ENCODE data around the gene SLC34A2. TPM values are rescaled to one million over a fixed set of nuclear protein-coding genes. Genes with fewer than 3 reads are reported as not detected.

The SLC34A2 gene
- polyA plus RNA-seq, 1 donor from 2014 or later, result not detected

DNA sequence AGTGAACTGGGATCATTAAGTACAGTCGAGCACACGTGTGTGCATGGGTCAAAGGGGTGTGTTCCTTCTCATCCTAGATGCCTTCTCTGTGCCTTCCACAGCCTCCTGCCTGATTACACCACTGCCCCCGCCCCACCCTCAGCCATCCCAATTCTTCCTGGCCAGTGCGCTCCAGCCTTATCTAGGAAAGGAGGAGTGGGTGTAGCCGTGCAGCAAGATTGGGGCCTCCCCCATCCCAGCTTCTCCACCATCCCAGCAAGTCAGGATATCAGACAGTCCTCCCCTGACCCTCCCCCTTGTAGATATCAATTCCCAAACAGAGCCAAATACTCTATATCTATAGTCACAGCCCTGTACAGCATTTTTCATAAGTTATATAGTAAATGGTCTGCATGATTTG, 22.3 kb downstream of the SLC34A2 start:
- H3K27ac Mint-ChIP-seq, result no peak overlapping the region
- peaks cover 0 to 5% (median 0%) of the 10 kb centered on the region in 3 donors for H3K9me3 Mint-ChIP-seq
- H3K4me3 Mint-ChIP-seq, result no peak overlapping the region

DNA sequence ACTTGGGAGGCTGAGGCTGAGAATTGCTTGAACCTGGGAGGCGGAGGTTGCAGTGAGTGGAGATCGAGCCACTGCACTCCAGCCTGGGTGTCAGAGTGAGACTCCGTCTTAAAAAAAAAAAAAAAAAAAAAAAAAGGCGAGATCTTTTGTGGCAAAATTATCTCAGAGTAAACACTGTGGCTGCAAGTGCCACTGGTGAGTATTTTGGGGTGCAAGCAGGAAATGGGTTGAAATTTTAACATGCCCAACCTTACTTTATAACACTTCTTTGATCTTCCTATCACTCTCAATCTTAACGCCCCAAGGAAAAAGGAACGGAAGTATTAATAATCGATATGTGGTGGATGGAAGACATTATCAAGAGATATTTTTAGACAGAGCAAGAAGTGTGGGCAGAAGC, 32.1 kb downstream of the SLC34A2 start:
- Mint-ChIP-seq H3K4me1 (peaks cover 0 to 1% (median 0%) of the 10 kb centered on the region in 3 donors), H3K36me3 (peaks cover 3% of the 10 kb centered on the region), H3K9me3 (peaks cover 5 to 13% (median 10%) of the 10 kb centered on the region in 3 donors), H3K27me3 (no peaks in the 10 kb centered on the region), H3K27ac (no peak overlapping the region), H3K4me3 (no peak overlapping the region)

More for the DNA sequence above, 22.3 kb downstream of the SLC34A2 start:
- H3K36me3 Mint-ChIP-seq, result peaks cover 4% of the 10 kb centered on the region
- peaks cover 2% of the 10 kb centered on the region for H3K27me3 Mint-ChIP-seq
- peaks cover 0 to 4% (median 0%) of the 10 kb centered on the region in 3 donors for H3K4me1 Mint-ChIP-seq

DNA sequence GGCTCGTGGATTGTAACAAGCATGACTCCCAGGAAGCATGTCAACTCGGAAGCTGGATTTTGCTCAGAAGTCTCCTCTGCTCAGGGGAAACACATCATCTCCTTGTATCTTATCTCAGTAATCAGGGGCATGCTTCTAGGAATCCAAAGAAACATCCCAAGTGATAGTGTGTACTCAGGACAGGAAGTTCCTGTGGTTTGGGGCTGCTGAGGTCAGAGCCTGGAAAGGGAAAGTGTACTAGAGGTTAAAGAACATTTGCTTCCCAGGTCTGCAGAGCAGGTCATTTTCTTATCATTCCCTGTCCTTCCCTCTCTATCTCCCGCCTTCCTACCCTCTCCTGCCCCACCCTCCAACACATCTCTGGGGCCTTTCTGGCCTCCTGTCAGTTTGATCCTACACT, 38.8 kb downstream of the SLC34A2 start:
- H3K27ac Mint-ChIP-seq, result no peak overlapping the region
- H3K27me3 Mint-ChIP-seq, result no peaks in the 10 kb centered on the region
- peaks cover 5 to 10% (median 9%) of the 10 kb centered on the region in 3 donors for H3K9me3 Mint-ChIP-seq
- H3K4me1 Mint-ChIP-seq, result no peaks in the 10 kb centered on the region
- H3K36me3 Mint-ChIP-seq, result peaks cover 2% of the 10 kb centered on the region
- H3K4me3 Mint-ChIP-seq, result no peak overlapping the region

DNA sequence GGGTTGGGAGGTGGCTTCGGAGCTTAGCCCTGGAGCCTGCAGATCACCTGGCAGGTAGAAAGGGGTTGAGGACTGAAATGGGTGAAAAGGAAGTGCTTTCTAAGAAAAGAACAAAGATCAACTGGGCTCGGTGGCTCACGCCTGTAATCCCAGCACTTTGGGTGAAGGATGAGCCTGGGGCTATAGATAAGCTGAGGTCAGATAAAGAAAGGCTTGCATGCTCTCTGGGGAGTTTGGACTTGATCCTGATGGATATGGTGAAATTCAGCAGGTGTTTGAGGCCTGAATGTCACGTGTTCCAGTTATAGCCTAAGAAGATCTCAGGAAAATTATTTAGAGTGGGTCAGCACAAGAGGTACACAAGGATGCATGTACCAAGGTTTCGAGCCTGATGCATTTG, 40.8 kb downstream of the SLC34A2 start:
- H3K36me3 Mint-ChIP-seq, result peaks cover 3% of the 10 kb centered on the region
- H3K4me3 Mint-ChIP-seq, result no peak overlapping the region
- H3K27ac Mint-ChIP-seq, result no peak overlapping the region
- H3K27me3 Mint-ChIP-seq, result no peaks in the 10 kb centered on the region
- no peaks in the 10 kb centered on the region for H3K4me1 Mint-ChIP-seq
- peaks cover 4 to 6% (median 5%) of the 10 kb centered on the region in 3 donors for H3K9me3 Mint-ChIP-seq

DNA sequence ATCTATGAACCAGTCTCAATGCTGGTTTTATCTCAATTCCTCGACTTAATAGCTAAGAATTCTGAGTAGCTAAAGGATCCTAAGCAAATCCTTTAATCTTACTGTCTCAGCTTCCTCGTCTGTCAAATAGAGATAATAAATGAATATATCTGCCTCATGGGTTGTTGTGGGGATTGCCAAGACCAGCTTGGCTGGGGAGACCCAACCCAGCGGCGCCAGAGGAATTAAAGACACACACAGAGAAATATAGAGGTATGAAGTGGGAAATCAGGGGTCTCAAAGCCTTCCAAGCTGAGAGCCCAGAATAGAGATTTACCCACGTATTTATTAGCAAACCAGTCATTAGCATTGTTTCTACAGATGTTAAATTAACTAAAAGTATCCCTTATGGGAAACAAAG, 41.9 kb downstream of the SLC34A2 start:
- Mint-ChIP-seq H3K4me3 (no peak overlapping the region), H3K4me1 (no peaks in the 10 kb centered on the region), H3K27me3 (no peaks in the 10 kb centered on the region), H3K27ac (no peak overlapping the region), H3K36me3 (peaks cover 3% of the 10 kb centered on the region), H3K9me3 (no peaks in the 10 kb centered on the region)

DNA sequence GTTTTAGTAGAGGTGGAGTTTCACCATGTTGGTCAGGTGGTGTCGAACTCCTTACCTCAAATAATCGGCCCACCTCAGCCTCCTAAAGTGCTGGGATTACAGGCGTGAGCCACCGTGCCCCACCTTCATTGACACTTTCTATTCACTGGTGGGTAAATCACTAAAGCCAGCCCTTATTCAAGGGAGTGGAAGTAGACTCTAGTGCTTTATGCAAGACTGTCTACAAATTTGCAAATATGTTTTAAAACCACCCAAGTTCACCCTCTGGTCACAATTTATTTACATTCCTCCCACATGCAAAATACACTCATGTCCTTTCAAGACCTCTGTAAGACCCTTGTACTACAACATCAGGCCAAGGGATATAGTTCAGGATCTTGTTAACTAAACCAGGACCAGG, 45.0 kb downstream of the SLC34A2 start:
- peaks cover 3% of the 10 kb centered on the region for H3K36me3 Mint-ChIP-seq
- H3K27me3 Mint-ChIP-seq, result no peaks in the 10 kb centered on the region
- no peak overlapping the region for H3K4me3 Mint-ChIP-seq
- no peak overlapping the region for H3K27ac Mint-ChIP-seq
- H3K9me3 Mint-ChIP-seq, result no peaks in the 10 kb centered on the region
- no peaks in the 10 kb centered on the region for H3K4me1 Mint-ChIP-seq

DNA sequence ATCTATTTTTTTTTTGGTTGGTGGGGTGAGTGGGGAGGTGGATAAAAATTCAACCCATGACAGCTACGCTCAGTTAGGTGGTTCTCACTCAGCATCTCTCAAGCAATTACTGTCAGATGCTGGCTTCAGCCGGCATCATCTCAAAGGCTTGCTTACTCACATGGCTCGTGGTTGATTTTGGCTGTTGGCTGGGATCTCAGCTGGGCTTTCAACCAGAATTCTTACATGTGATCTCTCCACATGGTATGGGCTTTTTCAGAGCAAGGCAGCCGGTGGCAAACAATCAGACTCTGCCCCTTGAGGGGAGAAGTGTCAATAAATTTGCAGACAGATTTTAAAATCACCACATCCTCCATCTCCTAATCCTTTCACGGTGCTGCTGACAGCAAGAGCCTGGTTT, 47.2 kb downstream of the SLC34A2 start:
- H3K27ac Mint-ChIP-seq, result no peak overlapping the region
- no peaks in the 10 kb centered on the region for H3K9me3 Mint-ChIP-seq
- H3K27me3 Mint-ChIP-seq, result no peaks in the 10 kb centered on the region
- no peak overlapping the region for H3K4me3 Mint-ChIP-seq
- peaks cover 0 to under 1% (median 0%) of the 10 kb centered on the region in 3 donors for H3K4me1 Mint-ChIP-seq
- H3K36me3 Mint-ChIP-seq, result peaks cover 3% of the 10 kb centered on the region

DNA sequence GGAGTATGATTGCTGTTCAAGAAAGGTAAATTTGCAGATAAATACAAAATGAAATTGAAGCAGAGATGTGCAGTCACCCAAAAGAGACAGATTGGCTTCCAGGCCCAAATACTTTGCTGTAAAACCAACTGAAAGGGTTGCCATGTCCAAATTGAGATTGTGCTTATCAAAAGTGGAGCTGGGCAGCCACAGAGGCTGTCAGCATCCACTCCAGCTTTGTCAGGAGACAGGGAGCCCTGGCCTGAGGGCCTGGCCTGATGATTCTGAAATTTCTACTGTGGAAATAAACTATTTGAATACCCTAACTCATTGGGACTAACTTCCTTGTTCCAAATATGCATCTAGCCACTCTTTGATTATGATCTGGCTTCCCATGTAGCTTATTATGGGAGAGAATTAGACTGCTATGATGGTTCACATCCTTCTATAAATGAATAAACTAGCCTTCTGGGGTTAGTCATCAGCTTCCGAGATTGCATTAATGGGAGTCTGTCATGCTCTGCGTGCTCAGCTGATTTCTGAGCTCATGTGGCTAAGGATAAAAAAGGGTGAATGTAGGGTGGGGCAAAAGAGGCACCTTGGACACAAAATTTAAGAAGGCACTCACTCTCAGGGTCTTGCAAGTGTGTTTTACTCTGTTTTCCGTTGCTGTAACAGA, 48.2 kb downstream of the SLC34A2 start:
- H3K27ac Mint-ChIP-seq, result no peak overlapping the region
- H3K4me1 Mint-ChIP-seq, result peaks cover 0 to 2% (median 0%) of the 10 kb centered on the region in 3 donors
- no peaks in the 10 kb centered on the region for H3K27me3 Mint-ChIP-seq
- peaks cover 3% of the 10 kb centered on the region for H3K36me3 Mint-ChIP-seq
- H3K4me3 Mint-ChIP-seq, result no peak overlapping the region
- H3K9me3 Mint-ChIP-seq, result peaks cover 0 to 2% (median 0%) of the 10 kb centered on the region in 3 donors

DNA sequence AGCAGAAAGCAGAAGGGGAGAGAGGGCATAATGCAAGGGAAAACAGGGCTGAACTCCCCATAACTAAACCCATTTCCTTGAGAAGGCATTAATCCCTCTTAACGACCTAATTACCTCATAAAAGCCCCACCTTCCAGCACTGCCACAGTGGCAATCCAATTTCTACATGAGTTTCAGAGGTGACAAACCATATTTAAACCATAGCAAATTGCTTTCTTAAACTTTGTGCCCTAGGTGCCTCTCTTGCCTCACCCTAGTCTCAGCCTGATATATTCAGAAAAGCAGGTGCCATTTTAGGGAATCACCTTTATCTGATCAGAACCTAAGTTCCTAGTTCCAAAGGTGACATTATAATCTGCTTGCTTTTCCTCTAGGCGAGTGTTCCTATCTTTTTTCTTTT, 48.9 kb downstream of the SLC34A2 start:
- Mint-ChIP-seq H3K9me3 (peaks cover 2 to 4% (median 4%) of the 10 kb centered on the region in 3 donors), H3K4me1 (peaks cover 0 to 2% (median 0%) of the 10 kb centered on the region in 3 donors), H3K36me3 (peaks cover 3% of the 10 kb centered on the region), H3K27ac (no peak overlapping the region), H3K4me3 (no peak overlapping the region), H3K27me3 (no peaks in the 10 kb centered on the region)

DNA sequence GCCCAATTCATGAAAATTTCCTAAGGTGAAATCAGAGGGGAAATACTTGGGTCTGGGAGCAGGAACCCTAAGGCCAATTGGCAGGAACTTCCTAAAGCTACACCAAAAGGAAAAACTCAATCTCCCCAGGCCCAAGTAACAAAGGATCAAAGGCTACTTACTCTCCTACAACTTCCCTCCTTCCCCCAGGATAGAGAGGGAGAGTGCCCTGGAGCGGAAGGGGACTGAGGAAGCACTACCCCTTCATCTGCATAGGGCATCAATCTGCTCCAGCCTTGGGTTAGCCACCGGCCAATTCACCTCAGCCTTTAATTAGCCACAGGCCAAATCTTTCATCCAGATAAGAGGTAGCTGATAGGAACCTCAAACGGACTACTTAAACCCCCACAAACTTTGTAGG, 55.0 kb downstream of the SLC34A2 start:
- peaks cover 10% of the 10 kb centered on the region for H3K36me3 Mint-ChIP-seq
- no peak overlapping the region for H3K27ac Mint-ChIP-seq
- peaks cover 0 to 2% (median 0%) of the 10 kb centered on the region in 3 donors for H3K4me1 Mint-ChIP-seq
- no peaks in the 10 kb centered on the region for H3K27me3 Mint-ChIP-seq
- H3K9me3 Mint-ChIP-seq, result peaks cover 2 to 4% (median 4%) of the 10 kb centered on the region in 3 donors
- H3K4me3 Mint-ChIP-seq, result no peak overlapping the region

DNA sequence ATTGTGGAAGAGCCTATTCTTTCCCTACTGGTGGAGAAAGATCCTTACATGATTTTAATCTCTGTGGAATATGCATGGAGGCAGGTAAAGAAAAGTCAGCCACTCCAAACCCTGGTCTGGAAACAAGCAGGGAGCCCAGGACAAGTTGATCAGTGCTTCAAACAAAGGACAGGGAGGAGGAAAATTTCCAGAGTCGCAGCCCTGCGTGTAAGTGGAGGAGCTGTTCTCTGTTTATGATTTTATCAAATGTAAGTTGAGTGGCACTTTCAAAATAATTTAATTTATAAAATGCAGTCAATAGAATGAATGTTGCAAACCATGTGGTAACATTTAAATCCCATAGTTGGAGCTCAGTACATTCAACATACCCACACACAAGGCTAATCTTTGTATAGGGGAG, 57.0 kb downstream of the SLC34A2 start:
- peaks cover 10% of the 10 kb centered on the region for H3K36me3 Mint-ChIP-seq
- no peak overlapping the region for H3K4me3 Mint-ChIP-seq
- H3K9me3 Mint-ChIP-seq, result peaks cover 2 to 4% (median 4%) of the 10 kb centered on the region in 3 donors
- no peaks in the 10 kb centered on the region for H3K27me3 Mint-ChIP-seq
- peaks cover 0 to 2% (median 0%) of the 10 kb centered on the region in 3 donors for H3K4me1 Mint-ChIP-seq
- H3K27ac Mint-ChIP-seq, result no peak overlapping the region

DNA sequence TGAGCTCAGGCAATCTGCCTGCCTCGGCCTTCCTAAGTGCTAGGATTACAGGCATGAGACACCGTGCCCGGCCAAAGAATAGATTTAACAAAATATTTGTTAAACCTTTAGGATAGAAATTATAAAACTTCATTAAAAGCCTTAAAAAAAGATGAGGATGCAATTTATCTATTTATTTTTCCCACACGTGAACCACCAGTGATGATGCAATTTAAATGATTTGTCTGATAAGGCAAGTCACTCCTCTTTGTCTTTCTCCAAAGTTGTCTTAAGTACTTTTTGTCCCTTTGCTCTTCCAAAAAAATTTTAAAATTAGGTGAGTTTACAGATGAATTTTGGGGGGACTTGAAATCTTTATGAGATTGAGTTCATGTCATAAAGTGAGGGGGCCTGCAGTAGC, 58.2 kb downstream of the SLC34A2 start:
- peaks cover 10% of the 10 kb centered on the region for H3K36me3 Mint-ChIP-seq
- peak overlapping the region in 1 of 3 donors; percentile 4 for H3K27ac Mint-ChIP-seq
- H3K9me3 Mint-ChIP-seq, result peaks cover 2 to 4% (median 2%) of the 10 kb centered on the region in 3 donors
- H3K4me3 Mint-ChIP-seq, result no peak overlapping the region
- no peaks in the 10 kb centered on the region for H3K4me1 Mint-ChIP-seq
- H3K27me3 Mint-ChIP-seq, result no peaks in the 10 kb centered on the region

DNA sequence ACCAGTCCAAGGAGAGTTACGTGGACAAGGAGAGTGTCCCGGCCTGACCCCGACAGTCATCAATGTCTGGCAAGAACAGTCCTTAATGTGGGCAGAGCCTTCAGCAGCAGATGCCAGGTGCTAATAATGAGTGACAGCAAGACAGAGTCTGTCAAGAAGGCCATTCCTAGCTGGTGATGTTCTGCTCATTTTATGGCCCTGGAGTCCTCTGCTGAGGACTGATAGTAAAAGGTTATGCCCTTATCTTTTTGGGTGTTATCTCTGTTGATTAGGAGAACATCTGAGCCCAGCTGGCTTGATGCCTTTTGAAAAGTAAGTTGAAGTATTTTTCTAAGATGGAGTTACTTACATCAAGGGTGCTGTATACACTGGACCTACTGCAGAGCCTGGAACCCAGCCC, 67.3 kb downstream of the SLC34A2 start:
- Mint-ChIP-seq H3K4me3 (no peak overlapping the region), H3K27me3 (no peaks in the 10 kb centered on the region), H3K36me3 (no peaks in the 10 kb centered on the region), H3K4me1 (peaks cover 6 to 9% (median 8%) of the 10 kb centered on the region in 3 donors), H3K27ac (no peak overlapping the region), H3K9me3 (no peaks in the 10 kb centered on the region)

DNA sequence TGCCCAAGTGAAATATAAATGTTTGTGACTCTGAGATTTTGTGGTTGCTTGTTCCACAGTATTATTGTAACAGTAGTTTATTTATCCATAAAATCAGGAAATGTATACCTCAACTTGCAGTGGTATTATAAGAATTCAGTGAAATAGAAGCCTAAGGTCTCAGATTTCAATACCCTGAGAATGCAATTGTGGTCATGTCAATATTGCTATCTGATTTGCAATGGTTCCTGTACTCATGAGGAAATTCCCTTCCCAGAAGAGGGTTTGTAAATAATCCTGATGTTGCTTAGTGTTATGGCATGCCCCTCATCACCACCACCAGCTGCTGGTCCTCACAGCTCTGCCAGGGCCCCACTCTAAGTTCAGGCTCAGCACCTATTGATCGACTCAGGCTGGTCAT, 67.8 kb downstream of the SLC34A2 start:
- Mint-ChIP-seq H3K27ac (no peak overlapping the region), H3K27me3 (no peaks in the 10 kb centered on the region), H3K4me1 (peaks cover 11 to 14% (median 12%) of the 10 kb centered on the region in 3 donors), H3K4me3 (no peak overlapping the region), H3K9me3 (no peaks in the 10 kb centered on the region), H3K36me3 (no peaks in the 10 kb centered on the region)

DNA sequence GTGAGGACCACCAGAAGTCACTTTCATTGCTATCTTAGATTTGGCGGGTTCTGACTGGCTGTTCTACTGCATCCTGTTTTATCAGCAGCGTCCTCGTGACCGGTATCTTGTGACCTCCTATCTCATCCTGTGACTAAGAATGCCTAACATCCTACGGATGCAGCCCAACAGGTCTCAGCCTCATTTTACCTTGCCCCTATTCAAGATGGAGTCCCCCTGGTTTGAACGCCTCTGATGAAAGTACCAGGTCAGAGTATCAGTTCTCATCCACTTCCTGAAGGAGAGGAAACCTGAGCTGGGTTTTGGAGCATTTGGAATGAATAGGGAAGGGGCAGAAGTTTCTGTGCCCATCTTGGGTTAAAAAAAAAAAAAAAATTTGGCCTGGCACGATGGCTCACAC, 70.2 kb downstream of the SLC34A2 start:
- H3K9me3 Mint-ChIP-seq, result no peaks in the 10 kb centered on the region
- no peaks in the 10 kb centered on the region for H3K27me3 Mint-ChIP-seq
- peaks cover 28 to 31% (median 29%) of the 10 kb centered on the region in 3 donors for H3K4me1 Mint-ChIP-seq
- peak overlapping the region in 1 of 3 donors; percentile 78 for H3K27ac Mint-ChIP-seq
- peak overlapping the region in 2 of 4 donors; percentile 41 to 51 for H3K4me3 Mint-ChIP-seq
- peaks cover 6% of the 10 kb centered on the region for H3K36me3 Mint-ChIP-seq

Measured in IgD-negative memory B cell (primary cell).